Activated CD4-positive, CD25-positive, alpha-beta regulatory T cell treated with anti-CD3 and anti-CD28 coated beads, Interleukin-2, amount 50 U/mL, for 24 hours (primary cell): ENCODE measurements around the gene ODF4.

Experiments
- ATAC-seq, 2 donors: fragments of 150-1000 bp; cut with Tn5 transposase; one replicate each; pipeline ENCODE4 v1.10.0; 2021; ENCODE audit warnings: mild to moderate bottlenecking in 1 of 2, moderate library complexity in 1 of 2

The ODF4 gene

GRCh38 chr17:8339540-8339939 is at the start of gene ODF4:
Gene ODF4 (plus strand): TSS chr17:8339840. CDS start chr17:8340052, 212 bp downstream.
- no peak for ATAC-seq

DNA sequence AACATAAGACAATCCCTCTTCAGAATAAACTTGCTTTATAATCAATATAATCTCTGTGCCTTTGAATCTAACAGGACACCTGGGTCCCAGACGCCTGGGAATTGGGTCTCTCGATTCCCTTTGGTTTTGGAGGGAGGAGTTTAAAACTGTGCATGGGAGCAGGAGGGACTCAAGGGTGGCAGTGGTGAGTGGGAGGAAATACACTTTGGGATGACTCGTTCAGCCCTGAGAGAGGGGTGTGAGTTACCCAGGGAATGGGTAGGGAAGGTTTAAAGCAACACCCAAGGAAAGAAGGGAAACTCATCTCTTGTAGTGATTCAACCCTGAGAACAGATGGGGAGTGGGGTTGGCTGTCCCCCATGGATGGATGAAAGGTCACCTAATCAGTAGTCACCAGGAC is 49.6 kb upstream of the ODF4 start:
- ATAC-seq = no peak

DNA sequence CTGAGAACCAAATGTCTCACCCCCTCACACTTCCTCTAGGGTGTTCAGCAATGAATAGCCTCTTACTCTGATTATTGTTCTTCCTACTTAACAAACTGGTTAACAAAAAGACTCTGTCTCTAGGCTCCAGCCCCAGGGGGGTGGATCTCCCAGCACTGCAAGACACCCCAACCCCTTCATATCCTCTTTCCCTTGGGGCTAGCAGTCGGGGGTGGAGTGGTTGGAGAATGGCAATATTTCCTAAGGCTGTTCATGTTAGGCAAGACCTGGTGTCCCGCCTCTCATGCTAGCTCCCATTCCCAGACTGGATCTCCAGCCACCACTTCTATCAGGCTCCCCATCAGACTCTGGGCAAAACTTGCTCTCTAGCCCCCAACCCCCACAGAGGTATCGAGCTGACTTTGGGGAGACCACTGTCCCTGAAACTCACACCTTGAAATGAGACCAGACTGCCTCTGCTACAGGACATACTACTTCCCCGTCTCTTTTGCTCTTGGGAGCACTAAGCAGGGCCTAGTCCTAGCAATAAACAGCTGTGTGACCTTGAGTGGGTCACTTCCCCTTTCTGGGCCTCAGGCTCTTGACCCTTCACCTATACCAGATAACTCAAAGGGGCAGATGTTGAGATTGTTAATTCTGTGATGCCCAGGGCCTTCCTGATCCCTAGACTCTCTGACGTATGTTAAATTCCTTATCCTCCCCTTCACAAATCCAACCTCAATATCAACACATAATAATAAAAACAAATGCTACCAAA is 46.8 kb upstream of the ODF4 start:
- ATAC-seq = no peak

- ATAC-seq = no peak
These were observed 45.3 kb upstream of the ODF4 start for GRCh38 chr17:8294361-8294760.

- no peak for ATAC-seq
These were observed 44.8 kb upstream of the ODF4 start for GRCh38 chr17:8294814-8295316.

DNA sequence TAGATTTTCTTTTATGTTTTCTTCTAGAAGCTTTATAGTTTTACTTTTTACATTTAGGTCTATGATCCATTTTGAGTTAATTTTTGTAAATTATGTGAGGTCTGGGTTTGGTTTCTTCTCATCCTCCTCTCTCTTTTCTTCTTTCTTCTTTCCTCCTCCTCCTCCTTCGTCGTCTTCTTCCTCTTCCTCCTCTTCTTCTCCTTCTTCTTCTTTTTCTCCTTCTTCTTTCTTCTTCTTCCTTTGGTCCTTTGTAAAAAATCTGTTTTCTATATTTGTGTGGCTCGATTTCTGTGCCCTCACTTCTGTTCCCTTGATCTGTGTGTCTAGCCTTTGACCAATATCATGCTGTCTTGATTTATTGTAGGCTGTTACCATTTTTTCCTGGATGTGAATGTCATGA is 39.4 kb upstream of the ODF4 start:
- ATAC-seq = no peak

DNA sequence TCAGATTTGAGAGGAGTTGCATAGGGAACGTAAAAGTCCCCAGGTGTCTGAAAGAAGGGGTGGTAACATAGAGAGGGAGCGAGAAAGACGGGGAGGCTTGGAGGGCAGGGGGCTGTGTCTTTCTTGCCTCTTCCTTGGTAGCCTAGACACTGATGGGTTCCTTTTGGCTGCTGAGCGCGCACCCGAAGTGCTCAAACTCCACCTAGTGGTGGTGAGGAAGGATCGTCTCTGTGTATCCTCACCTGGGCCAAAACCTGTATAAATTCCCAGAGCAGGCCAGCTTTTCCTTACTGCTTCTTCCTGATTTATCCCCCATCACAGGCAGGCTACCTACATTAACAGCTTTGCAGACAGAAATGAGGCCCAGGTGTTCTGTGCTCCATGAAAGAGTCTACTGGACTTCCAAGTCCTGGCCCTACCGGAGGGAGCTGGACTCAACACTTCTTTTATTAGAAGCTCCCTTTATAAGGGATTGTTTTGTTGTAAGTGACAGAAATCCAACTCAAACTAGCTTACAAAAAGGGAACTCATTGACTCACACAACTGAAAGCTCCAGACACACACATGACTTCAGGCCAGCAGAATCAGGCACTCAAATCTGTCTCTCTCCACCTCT is 38.9 kb upstream of the ODF4 start:
- peak; percentile 85 to 94 for ATAC-seq

GRCh38 chr17:8310601-8311123 is 29.0 kb upstream of the ODF4 start:
- ATAC-seq = no peak

DNA sequence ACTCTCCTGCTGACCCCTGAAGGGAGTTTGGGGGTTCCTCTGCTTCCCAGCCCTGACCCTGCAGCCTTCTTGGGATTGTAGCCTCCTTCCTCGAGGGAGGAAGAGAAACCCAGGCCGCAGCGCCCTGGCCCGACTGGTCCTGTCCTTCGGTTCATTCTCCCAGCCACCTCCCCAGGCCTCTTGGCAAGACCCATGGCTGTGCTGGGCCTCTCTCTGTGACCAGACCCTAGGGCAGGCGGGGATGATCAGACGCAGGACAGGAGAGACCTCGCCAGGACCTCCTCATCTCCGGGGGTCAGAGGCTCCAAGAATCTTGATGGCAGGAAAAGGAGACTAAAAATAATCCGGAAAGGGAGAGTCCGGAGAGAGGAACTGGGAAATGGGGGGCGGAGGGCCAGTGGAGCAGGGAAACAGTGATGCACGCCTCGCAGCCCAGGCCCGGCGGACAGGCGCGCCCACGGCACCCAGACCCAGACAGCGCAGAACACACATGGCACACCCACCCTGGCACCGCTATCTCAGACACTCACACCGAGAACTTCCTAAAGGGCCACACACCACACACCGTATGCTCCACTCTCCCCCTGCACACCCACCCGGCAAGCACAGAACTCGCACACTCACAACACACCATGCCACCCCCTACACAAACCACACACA is 28.4 kb upstream of the ODF4 start:
- ATAC-seq = no peak

GRCh38 chr17:8312251-8312650 is 27.4 kb upstream of the ODF4 start:
- no peak for ATAC-seq

DNA sequence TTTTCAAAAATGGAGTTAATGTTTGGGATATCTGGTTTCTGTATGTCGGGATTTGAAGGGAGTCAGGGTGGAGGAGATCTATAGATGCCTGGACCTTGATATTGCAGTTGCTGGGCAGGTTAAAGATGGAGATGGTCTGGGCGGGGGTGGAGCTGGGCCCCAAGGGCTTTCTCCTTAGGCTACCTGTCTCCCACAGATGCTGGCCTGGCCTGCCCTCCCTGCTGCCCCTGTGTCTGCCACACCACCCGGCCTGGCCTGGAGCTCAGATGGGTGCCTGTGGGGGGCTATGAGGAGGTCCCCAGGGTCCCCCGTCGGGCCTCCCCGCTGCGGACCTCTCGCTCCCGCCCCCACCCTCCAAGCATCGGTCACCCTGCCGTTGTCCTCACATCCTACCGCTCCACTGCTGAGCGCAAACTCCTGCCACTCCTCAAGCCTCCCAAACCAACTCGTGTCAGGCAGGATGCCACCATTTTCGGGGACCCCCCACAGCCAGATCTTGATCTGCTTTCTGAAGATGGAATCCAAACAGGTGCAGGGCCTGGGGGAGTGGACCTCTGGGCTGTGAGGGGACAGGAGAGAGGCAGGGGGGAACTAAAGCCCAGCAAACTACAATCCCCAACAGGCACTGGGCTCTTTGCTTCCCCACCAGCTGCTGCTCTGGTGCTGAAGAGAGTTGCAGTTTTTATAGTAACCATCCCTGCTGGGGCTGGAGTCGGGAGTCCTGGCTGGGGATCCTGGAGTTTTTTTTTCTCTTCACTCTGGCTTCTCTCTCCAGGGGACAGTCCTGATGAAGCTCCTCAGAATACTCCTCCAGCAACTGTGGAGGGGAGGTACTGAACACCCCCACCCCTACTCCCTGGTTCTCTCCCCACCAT is 26.7 kb upstream of the ODF4 start:
- no peak for ATAC-seq

- no peak for ATAC-seq
These were observed 24.6 kb upstream of the ODF4 start for GRCh38 chr17:8314797-8315763.

DNA sequence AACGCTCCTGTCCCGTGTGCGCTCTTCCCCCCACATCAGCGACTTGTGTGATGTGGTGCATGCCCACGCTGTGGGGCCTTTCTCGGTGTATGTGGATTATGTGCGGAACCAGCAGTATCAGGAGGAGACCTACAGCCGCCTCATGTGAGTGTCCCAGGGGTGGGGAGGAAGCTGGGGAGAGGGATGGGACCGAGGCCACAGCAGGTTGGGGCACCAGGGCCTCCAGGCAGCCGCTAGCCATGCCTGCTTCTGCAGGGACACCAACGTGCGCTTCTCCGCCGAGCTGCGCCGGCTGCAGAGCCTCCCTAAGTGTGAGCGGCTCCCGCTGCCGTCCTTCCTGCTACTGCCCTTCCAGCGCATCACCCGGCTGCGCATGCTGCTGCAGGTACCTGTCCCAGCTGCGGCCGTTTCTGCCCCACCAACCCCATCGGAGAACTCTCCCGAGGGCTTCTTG is 23.8 kb upstream of the ODF4 start:
- ATAC-seq = no peak

GRCh38 chr17:8318010-8318935 is 21.4 kb upstream of the ODF4 start:
- no peak for ATAC-seq

DNA sequence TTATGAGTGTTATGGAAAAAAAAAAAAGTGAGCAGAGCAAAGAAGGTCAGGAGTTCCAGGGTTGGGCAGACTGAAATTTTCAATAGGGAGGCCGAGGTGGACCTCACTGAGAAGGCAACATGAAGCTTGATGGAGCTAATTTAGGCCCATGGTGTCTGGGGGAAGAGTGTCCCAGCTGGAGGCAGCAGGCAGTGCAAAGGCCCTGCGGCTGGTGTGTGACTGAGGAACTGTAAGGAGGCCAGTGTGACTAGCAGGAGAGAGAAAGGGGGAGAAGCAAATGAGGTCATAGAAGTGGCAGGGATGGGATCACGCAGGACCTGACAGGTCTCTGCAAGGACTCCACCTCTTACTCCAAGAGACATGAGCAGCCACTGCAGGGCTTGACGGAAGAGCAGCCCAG is 19.4 kb upstream of the ODF4 start:
- no peak for ATAC-seq

DNA sequence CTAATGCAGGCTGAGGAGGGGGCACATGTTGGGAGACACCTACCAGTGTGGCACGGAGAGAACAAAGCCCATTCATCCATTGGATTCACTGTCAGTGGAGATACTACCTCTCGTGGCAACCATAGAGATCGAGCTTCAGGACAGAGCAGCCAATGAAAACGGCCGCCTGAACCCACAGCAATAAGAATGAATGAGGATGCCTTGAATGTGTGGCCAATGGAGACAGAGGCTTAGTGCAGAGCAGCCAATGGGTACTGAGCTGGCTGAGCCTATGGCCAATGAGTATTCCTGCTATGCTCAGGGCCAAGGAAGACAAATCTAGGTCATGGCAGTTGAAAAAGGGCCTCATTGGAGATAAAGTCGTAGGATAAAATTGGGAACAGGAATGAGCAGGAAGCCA is 18.6 kb upstream of the ODF4 start:
- no peak for ATAC-seq

GRCh38 chr17:8322061-8322460 is 17.6 kb upstream of the ODF4 start:
- ATAC-seq = no peak

DNA sequence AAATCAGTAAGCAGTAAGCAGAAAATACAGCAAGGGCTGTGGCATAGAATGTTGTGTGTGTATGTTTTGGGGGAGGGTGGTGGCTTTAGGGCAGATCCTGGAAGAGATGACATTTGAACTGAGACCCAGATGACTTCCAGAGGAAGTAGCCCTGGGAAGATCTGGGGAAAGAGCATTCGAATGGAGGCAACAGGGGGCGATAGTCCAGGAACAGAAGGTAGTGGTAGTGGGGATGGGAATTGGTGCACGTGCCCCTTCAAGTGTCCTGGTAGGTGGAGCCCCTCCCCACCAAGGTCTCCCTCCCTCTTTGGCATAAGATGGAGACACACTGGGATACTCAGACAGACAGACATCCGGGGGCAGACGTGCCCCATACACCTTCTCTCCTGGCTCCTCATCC is 15.5 kb upstream of the ODF4 start:
- no peak for ATAC-seq

DNA sequence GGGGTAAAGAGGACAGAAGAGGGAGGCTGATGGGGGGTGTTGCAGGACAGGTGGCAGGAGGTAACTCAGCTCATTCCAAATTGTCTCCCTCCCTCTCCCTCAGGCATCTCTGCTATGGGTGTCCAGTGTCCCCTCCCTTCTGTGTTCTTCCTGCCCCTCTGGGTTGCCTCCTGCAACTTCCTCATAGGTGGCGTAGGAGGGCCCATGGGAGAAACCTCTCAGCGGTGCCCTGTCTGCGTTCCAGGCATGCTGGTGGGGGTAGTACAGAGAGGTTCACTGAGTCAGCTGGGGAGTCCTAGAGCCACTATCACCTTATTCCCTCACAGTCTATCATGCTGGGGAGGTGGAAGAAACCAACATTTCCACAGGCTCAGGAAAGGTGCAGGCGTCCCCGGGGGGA is 14.7 kb upstream of the ODF4 start:
- no peak for ATAC-seq
